ENCODE data around the gene GARIN3.

Gene GARIN3

DNA sequence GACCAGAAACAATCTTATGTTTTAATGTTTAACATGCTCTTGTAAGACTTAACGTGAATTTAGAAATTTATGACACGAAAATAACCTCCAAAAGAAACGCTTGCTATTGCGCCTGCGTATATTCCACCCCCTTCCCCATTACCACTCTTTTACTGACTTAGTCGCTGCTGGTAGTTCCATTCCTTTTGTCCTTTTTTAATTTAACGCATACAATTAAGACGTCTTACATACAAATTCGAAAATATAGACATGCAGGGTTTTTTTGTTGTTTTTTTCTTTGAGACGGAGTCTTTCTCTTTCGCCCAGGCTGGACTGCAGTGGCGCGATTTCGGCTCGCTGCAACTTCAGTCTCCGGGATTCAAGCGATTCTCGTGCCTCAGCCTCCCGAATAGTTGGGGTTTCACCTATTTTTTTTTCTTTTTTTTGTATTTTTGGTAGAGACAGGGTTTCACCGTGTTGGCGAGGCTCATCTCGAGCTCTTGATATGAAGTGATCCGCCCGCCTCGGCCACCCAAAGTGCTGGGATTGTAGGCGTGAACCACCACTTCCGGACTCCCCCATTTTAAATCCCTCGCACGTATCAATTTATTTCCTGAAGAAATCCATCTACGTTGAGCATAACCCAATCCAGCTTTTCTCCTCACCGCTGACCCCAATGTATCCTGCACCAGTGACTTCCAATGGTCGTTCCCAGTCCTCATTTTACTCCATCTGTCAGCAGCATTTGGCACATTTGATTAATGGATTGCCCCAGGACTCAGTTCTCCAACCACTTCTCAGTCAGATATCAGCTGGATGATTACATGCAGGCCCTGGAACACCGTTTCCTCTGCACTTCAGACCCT, 22.7 kb downstream of the GARIN3 start:
- DNase-seq (ENCODE audit: low read depth): no peak

DNA sequence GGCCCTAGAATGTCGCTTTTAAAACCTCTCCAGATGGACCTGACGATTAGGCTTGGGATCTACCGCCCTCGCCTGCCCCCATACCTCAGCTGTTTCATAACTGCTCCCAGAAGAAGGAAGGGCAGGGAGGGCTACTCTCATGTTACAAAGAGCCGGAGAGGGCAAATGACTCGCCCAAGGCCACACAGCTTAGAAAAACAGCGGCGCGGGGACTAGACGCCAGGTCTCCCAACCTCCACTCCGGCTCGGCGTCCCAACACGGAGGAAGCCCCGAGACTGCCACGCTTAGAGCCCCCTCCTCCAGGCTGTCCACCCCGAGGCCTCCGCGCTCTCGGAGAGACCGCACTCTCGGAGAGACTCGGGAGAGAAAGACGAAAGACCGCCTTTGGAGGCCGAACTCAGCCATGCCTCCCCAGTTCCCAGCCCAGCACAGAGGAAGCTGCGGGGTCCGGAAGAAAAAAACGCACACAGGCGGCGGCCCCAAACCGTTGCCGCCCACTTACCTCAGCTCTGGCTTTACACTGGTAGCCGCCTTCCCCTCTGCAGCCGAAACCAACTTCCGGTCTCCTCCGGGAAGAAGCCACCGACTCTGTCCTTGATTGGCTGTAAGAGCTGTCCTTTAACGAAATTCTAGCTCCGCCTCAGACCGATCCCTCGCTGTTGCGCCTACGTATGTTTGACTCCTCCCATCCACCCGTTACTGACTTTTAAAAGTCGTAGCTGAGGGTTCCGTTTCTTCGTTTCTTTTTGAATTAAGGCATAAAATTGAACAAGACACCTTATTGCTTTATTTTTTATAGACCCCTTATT, 23.5 kb downstream of the GARIN3 start, which contains the start of gene MED7:
MED7 (minus strand) TSS at position 549 of the 810 bp plus-strand sequence. CDS start 3,434 bp downstream, outside the sequence.
- peak; percentile 98 for DNase-seq (ENCODE audit: low read depth)

DNA sequence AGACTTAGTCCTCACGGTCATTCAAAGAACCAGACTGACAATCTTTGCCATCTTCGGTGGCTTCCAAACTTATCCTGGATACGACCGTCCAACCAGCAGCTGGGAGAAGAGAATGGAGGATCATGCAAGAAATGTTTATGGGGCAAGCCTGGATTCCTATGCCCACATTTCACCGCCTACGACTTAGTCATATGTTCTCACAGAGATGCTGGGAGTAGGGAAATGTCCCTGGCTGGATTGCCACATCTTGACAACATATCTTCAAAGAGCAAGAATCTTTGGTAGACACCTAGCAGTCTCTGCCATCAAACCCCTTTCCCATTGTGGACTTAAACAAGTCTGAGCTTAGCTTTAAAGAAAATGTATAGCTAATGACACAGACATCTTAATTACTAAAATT, 28.4 kb downstream of the GARIN3 start:
- DNase-seq (ENCODE audit: low read depth): no peak

DNA sequence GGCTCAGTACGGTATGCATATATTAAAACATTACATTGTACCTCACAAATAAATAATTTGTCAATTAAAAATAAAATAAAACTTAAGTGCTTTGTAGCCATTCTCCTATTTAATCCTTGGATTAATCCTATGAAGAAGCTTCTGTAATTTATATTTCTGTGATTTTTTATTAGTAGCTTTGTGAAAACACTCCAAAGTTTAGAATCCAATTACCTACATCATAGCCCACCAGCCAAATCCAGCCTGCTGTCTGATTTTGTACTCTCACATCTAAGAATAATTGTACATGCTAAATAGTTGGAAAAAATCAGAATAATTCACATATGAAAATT, 33.8 kb downstream of the GARIN3 start:
- no peak for DNase-seq (ENCODE audit: low read depth)

DNA sequence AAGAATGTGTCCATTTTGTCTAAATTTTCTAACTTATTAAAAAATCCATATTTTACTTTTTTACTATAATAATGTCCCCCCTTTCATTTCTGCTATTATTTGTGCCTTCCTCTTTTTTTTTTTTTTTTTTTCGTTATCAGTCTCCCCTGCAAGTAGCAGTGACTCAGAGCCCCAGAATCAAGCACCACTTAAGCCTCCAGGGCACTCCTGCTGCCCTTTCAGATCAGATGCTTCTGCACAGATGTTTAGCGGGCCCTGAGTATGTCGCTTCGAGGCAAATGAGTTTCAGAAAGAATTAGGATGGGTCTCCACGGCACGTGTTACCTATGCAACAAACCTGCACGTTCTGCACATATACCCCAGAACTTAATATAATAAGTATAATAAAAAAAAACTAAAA, 35.1 kb downstream of the GARIN3 start:
- no peak for DNase-seq (ENCODE audit: low read depth)

DNA sequence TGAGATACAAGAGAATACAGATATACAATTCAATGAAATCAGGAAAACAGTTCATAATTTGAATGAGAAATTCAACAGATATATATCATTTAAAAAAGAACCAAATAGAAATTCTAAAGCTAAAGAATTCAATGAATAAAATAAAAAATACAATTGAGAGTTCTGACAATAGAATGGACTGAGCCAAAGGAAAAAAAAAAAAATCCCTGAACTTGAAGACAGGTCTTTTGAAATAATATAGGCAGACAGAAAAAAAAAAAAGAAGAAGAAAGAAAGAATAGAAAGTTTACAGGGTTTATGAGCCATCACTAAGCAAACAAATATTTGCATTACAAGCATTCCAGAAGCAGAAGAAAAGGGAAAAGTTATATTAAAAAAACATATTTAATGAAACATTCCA, 44.4 kb downstream of the GARIN3 start:
- DNase-seq (ENCODE audit: low read depth): no peak

DNA sequence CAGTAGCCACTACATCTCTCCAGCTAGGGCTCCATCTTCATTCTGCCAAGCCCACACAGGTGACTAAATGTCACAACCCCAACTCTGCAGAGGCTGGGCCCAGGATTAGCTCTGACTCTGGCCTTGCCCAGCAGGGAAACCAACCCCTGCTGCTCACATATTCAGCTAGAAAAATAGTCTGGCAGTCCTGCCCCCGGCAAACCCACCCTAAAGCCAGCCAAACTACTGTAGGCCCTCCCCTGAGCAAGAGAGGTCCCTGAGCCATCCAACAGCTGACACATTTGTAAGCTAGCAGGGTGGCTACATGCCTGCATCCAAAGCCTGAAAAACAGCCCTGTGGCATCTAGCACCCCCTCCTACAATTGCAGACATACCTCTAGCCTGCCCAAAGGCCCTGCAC, 46.0 kb downstream of the GARIN3 start:
- no peak for DNase-seq (ENCODE audit: low read depth)

DNA sequence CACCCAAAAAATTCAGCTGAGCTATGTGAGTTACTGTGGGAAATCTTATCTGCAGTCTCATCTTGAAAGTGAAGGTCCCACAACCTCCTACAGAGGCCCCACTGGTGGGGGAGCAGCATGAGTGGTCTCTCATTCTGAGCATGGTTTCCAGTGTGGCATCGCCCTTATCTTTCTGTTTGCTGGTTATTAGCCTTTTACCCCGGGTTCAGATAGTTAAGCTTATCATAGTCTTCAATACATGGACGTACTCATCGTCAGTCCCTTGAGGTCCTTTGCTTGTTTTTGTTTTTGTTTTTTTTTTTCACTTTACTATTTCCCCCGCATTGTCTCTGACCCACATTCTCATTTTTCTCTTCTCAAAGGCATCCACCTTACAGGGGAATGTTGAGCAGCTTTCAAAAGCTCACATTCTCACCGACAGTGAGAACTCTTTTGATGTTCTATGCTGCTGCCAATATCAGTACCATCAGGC, 49.5 kb downstream of the GARIN3 start:
- no peak for DNase-seq (ENCODE audit: low read depth)

DNA sequence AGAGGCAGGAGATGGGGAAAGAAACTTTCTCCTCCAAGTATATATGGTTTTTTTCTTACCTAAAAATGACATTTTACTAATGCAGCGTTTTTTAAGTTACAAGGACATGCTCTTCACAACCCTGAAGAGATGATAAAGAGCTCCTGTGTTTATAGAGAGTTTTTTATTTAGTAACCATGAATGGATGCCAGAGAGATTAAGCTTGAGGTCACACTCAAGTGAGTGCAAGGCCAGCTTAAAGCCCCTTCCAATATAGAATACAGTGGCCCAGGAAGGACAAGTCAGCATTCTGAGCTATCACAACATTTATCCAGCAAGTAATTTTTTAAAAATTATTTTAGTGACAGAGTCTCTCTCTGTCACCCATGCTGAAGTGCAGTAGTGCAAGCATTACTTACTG, 50.6 kb downstream of the GARIN3 start:
- DNase-seq (ENCODE audit: low read depth): no peak

DNA sequence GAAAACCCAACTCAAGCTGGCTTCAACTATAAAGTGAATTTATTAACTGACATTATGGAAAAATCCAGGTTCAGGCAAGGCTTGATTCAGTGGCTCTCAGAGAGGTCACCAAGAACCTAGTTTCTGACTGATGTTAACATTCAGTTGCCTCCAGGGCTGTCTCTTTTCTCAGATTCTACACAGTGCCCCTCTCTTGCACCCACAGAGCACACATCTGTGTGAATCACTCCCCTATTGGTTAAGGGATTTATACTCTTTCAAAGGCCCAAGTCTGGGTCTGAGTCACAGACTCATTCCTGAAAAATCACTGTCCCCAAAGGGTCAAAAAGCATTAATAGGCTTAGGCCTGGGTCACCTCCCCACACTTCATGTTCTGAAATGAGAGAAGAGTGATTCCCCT, 51.1 kb downstream of the GARIN3 start:
- no peak for DNase-seq (ENCODE audit: low read depth)

DNA sequence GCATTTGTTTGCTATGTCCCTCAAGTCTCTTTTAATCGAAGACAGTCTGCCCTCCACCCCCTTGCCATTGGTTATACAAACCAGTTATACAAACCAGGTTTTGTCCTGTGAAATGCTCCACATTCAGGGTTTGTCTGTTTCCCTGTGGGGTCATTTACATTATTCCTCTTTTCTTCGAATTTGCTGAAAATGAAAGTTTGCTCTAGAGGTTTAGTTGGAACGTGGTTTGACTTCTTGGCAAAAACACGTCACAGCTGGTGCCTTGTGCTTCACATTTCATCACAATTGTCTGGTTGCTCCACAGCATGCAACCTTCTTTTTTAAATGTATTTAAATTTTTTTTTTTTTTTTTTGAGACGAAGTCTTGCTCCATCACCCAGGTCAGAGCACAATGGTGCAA, 53.1 kb downstream of the GARIN3 start:
- DNase-seq (ENCODE audit: low read depth): no peak
